KMS-11 (cell line): Measurements from ENCODE around the gene B3GAT3.
"Not testable (repeated sequence)": the region's sequence is repeated elsewhere in the genome, so short reads cannot be mapped to it uniquely, and the experiment has no call there.

ENCODE experiments used
- H2AFZ ChIP-seq: fragments of 200-600 bp; sonication (generic); 2 replicates; pipeline ENCODE4 v1.6.1; 2016; ENCODE audit warnings: antibody characterized with exemption, mixed run types, low read depth
- H3K27ac ChIP-seq: fragments of 200-600 bp; sonication (generic); 2 replicates; pipeline ENCODE4 v1.6.1; 2016; ENCODE audit warnings: mild to moderate bottlenecking, mixed run types
- H3K27me3 ChIP-seq: fragments of 200-600 bp; sonication (generic); 2 replicates; pipeline ENCODE4 v1.6.1; 2017; ENCODE audit warnings: mild to moderate bottlenecking, low read depth, mixed run types, moderate library complexity; ENCODE audit not compliant: insufficient read depth
- H3K36me3 ChIP-seq: fragments of 200-600 bp; sonication (generic); 2 replicates; pipeline ENCODE4 v1.6.1; 2017; ENCODE audit warnings: mild to moderate bottlenecking, mixed run types; ENCODE audit not compliant: insufficient read depth
- H3K4me1 ChIP-seq: fragments of 200-600 bp; sonication (generic); 2 replicates; pipeline ENCODE4 v1.6.1; 2016; ENCODE audit warnings: mild to moderate bottlenecking, low read depth, mixed run types; ENCODE audit not compliant: poor library complexity, severe bottlenecking
- H3K4me2 ChIP-seq: fragments of 200-600 bp; sonication (generic); 2 replicates; pipeline ENCODE4 v1.7.0; 2016; ENCODE audit warnings: mild to moderate bottlenecking, mixed run types
- H3K4me3 ChIP-seq: fragments of 200-600 bp; sonication (generic); IDR thresholded peaks from 2 replicates; pipeline ENCODE4 v1.6.1; 2017; ENCODE audit warnings: low read depth, low read length, mixed read lengths; ENCODE audit not compliant: insufficient read depth
- H3K79me2 ChIP-seq: fragments of 200-600 bp; sonication (generic); 2 replicates; pipeline ENCODE4 v1.6.1; 2016; ENCODE audit warnings: low read depth, mixed run types; ENCODE audit not compliant: insufficient read depth
- H3K9ac ChIP-seq: fragments of 200-600 bp; sonication (generic); 2 replicates; pipeline ENCODE4 v1.6.1; 2016; ENCODE audit warnings: mild to moderate bottlenecking, mixed run types
- H4K20me1 ChIP-seq: fragments of 200-600 bp; sonication (generic); 2 replicates; pipeline ENCODE4 v1.6.1; 2016; ENCODE audit warnings: mild to moderate bottlenecking, mixed run types; ENCODE audit not compliant: insufficient read depth
- TF ChIP-seq, protein P1 (sequence below): fragments of 200-600 bp; sonication (generic); conservative IDR thresholded peaks from 2 replicates; pipeline ENCODE4 v1.6.1; 2017; ENCODE audit warnings: low read depth, mild to moderate bottlenecking, antibody characterized with exemption, low read length, moderate library complexity, mixed read lengths

Gene B3GAT3

DNA sequence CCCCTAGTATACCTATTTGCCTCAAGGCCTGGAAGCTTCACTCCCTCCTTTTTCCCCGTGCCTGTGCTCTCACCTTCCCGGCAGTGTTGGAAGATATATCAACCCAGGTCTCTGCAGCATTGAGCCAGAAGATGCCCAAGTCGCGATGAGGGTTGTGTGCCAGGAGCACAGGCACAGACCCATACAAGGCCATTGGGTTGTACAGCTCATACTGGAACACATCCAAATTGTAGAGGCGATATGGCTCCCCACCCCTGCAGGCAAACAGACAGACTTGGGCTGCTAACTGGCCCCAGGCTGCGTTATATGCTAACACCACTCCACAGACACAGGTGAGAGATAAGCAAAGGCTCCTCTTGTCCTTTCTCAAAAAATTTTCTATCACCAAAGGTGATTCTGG lies 10.7 kb upstream of the B3GAT3 start:
- Histone ChIP-seq H3K4me1 (no peaks in the 10 kb centered on the region), H3K27ac (no peak overlapping the region), H3K4me2 (no peak overlapping the region), H3K4me3 (no peak overlapping the region), H4K20me1 (no peaks in the 10 kb centered on the region), H3K9ac (no peak overlapping the region), H3K36me3 (peaks cover 5% of the 10 kb centered on the region; the same call in 1 of the 2 replicates), H2AFZ (no peak overlapping the region), H3K79me2 (no peaks in the 10 kb centered on the region; the same call in 1 of the 2 replicates), H3K27me3 (no peaks in the 10 kb centered on the region)
- TF ChIP-seq, protein P1, sequence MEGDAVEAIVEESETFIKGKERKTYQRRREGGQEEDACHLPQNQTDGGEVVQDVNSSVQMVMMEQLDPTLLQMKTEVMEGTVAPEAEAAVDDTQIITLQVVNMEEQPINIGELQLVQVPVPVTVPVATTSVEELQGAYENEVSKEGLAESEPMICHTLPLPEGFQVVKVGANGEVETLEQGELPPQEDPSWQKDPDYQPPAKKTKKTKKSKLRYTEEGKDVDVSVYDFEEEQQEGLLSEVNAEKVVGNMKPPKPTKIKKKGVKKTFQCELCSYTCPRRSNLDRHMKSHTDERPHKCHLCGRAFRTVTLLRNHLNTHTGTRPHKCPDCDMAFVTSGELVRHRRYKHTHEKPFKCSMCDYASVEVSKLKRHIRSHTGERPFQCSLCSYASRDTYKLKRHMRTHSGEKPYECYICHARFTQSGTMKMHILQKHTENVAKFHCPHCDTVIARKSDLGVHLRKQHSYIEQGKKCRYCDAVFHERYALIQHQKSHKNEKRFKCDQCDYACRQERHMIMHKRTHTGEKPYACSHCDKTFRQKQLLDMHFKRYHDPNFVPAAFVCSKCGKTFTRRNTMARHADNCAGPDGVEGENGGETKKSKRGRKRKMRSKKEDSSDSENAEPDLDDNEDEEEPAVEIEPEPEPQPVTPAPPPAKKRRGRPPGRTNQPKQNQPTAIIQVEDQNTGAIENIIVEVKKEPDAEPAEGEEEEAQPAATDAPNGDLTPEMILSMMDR = no peak

DNA sequence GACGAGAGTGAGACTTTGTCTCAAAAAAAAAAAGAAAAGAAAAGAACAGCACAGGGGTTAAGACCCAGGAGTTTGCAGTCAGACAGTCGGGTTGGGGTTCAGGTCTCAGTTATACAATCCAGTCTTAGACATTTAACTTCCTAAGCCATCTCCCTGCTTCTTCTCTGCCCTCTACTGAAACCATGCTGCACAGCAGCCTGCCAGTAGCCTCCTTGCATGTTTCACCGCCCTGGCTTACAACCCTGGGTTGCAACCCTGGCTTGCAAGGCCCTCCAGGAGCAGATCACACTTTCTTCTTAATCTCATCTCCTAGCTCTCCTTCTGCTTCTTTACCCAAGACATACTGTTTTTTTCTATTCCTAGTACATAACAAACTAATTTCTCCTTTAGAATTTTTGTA lies 5.9 kb upstream of the B3GAT3 start:
- H3K27ac ChIP-seq = no peak overlapping the region
- H3K36me3 ChIP-seq = peaks cover 5% of the 10 kb centered on the region; the same call in 1 of the 2 replicates
- no peak overlapping the region for H3K4me2 ChIP-seq
- H4K20me1 ChIP-seq = no peaks in the 10 kb centered on the region
- H3K9ac ChIP-seq = no peak overlapping the region
- no peak overlapping the region for H3K4me3 ChIP-seq
- TF ChIP-seq, protein P1 = no peak
- no peak overlapping the region for H2AFZ ChIP-seq
- H3K4me1 ChIP-seq = peaks cover under 1% of the 10 kb centered on the region
- no peaks in the 10 kb centered on the region for H3K27me3 ChIP-seq
- H3K79me2 ChIP-seq = no peaks in the 10 kb centered on the region

DNA sequence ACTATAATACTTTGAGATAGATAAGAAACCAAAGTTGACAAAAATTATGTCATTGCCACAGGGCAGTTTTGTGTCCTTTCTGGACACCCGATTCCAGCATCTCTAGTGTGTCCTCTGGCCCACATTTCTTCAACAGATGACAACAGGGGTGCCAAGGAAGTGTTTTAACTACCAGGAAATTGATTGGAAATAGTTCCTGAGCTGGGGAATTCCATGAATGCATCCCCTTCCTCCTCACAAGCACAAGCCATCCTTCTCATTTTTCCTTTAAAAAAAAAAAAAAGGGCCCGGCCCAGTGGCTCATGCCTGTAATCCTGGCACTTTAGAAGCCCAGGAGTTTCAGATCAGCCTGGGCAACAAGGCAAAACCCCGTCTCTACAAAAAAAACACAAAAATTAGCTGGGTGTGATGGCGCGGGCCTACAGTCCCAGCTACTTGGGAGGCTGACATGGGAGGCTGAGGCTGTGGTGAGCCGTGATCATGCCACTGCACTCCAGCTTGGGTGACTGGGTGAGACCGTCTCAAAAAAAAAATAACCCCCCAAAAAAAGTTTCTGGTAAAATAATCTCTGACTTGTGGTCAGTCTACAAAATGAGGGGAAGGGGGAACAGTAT lies 797 bp upstream of the B3GAT3 start:
- peaks cover 22% of the 10 kb centered on the region for H3K4me1 ChIP-seq
- H3K27ac ChIP-seq = peak overlapping the region; percentile 56
- no peaks in the 10 kb centered on the region for H3K79me2 ChIP-seq
- no peaks in the 10 kb centered on the region for H4K20me1 ChIP-seq
- H3K4me2 ChIP-seq = peak overlapping the region; percentile 47
- no peaks in the 10 kb centered on the region for H3K36me3 ChIP-seq
- H3K27me3 ChIP-seq = no peaks in the 10 kb centered on the region
- no peak overlapping the region for H3K4me3 ChIP-seq
- peak overlapping the region; percentile 20; the same call in 1 of the 2 replicates for H3K9ac ChIP-seq
- H2AFZ ChIP-seq = peak overlapping the region; percentile 70; the same call in 1 of the 2 replicates
- TF ChIP-seq, protein P1 = no peak

DNA sequence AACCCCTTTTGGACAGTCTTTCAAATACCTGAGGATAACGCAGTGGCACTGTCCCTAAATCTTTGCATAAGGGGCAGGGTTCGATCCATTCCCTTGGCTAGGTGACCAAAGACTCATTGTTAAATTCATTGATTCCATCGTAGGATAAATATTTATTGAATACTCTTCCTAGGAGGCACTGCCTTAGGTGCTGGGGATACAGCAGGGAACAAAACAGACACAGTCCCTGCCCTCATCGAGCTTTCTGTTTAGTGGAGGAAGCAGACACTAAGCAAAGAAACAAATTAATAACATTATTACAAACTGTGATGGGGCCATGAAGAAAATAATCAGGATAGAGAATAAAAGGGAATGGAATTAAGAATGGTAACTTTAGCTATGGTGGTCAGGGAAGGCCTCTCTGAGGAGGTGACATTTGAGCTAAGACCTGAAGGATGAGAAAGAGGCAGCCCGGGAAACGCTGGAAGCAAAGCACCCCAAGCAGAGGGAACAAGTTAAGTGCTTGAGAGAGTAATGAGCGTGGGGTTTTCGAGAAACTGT lies 689 bp downstream of the B3GAT3 start:
- no peak overlapping the region for H3K4me3 ChIP-seq
- no peaks in the 10 kb centered on the region for H3K27me3 ChIP-seq
- peaks cover 22% of the 10 kb centered on the region for H3K4me1 ChIP-seq
- peak overlapping the region; percentile 65; the same call in 1 of the 2 replicates for H3K9ac ChIP-seq
- TF ChIP-seq, protein P1 = no peak
- H2AFZ ChIP-seq = peak overlapping the region; percentile 70; the same call in 1 of the 2 replicates
- H3K27ac ChIP-seq = peak overlapping the region; percentile 56
- no peaks in the 10 kb centered on the region for H3K79me2 ChIP-seq
- H3K36me3 ChIP-seq = no peaks in the 10 kb centered on the region
- no peaks in the 10 kb centered on the region for H4K20me1 ChIP-seq
- peak overlapping the region; percentile 71 for H3K4me2 ChIP-seq

DNA sequence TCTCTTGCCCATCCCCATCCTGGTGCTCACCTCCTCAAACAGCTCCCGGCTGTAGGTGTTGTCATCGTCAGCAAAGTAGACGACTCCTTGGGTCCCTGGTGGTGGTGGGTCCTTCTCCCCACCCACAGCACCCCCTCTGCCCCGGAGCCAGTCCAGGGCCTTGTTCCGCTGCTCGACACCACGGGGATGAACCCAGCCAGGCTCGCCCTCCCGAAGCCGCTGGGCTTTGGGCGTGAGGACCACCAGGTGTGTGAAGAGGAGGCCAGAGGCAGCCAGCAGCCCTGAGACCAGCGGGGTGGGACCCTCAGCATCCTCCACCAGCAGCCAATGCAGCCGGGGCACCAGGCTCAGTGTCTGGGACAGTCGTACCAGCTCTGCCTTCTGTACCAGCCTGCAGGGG lies 4.8 kb downstream of the B3GAT3 start:
- H3K4me3 ChIP-seq, H3K27ac ChIP-seq, H3K27me3 ChIP-seq, H4K20me1 ChIP-seq, H3K9ac ChIP-seq, H3K4me2 ChIP-seq, H3K79me2 ChIP-seq, H2AFZ ChIP-seq, H3K36me3 ChIP-seq: not testable (repeated sequence)
- H3K4me1 ChIP-seq = peaks cover 35% of the 10 kb centered on the region
